ENCODE results near the gene NELFCD.

NELFCD gene

DNA sequence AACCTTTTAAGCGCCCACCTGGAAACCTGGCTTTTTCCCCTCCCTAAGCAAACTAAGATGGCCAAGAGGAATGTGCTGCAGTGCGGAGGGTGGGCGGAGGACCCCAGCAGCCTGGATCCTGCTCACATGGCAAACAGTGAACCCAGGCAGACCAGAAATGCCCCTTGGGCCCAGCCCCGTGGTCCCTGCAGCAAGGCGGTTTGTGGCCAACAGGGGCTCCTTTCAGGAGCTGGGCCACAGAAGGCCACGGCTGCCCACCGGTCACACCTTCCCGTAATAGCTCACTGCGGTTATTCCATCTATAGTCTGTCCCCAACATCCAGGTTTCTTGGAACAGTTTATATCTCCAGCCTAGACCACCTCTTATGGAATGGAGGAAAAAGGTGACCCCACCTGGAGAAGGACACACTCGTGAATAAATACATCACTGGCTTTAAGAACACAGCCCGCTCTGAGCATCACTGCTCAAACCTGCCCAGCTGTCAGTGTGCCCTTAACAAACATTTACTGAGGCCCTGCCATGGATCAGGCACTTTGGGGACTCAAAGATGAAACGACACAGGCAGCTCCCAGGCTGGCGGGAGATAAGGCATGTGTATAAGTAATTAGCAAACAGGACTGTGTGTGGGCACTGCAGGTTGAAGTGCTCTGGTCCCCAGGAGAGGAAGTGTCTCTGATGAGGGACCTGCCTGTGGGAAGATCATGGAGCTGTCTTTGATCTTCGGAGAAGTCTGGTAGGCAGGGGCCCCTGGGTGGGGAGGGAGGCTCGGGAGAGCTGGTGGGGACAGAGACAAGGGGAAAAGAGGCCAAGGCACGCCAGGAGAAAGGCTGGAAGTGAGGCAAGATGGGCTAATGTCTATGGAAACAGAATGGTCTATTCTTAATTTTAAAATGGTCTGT is 35.0 kb downstream of the NELFCD start:
- Histone ChIP-seq H3K4me1 (ENCODE audit: control insufficient read depth, insufficient read depth, low read length) (no peaks in the 10 kb centered on the region), H3K9me3 (ENCODE audit: control insufficient read depth, low read length) (no peaks in the 10 kb centered on the region), H3K27ac (ENCODE audit: insufficient read depth, low read depth, low read length, poor library complexity, severe bottlenecking) (no peak overlapping the region), H3K36me3 (ENCODE audit: control insufficient read depth, insufficient read depth, low read length) (no peaks in the 10 kb centered on the region), H3K27me3 (ENCODE audit: control insufficient read depth, insufficient read depth, low read length, poor library complexity, severe bottlenecking) (no peaks in the 10 kb centered on the region), H3K4me3 (ENCODE audit: insufficient read depth, low read depth, low read length) (no peak overlapping the region)
- WGBS, 2 experiments, result 89 to 90% methylated on average over 16 of the region's 16 CpGs

DNA sequence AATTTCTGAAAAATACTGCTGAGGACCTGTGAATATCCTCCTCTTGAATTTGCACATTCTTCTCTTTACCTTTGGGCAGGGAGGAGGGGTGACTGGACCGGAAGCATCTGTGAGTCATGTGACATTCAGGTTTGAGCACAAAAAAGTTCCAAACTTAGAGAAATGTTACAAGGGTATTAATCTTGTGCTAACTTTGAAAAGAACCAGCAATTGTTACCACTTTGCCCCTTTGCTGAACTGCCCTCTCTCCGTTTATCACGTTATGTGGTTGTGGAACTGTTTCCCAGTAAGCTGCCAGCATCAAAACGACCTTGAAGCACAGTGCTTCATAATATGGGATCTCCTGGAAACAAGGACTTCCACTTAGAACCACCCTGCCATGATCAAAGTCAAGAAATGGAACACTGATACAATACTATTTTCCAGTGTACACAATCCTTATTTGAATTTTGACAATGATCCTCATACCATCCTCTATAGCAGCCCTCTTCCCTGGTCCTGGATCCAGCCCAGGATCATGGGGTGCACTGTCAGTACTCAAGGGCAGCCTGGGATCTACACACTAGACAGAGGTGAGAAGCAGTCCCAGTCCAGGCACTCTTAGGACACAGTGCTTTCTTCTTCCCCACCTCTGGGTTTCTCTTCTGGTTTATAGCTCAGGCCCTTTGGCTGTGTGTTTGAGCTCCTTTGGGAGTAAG is 35.9 kb downstream of the NELFCD start:
- H3K36me3 ChIP-seq (ENCODE audit: control insufficient read depth, insufficient read depth, low read length), result no peaks in the 10 kb centered on the region

DNA sequence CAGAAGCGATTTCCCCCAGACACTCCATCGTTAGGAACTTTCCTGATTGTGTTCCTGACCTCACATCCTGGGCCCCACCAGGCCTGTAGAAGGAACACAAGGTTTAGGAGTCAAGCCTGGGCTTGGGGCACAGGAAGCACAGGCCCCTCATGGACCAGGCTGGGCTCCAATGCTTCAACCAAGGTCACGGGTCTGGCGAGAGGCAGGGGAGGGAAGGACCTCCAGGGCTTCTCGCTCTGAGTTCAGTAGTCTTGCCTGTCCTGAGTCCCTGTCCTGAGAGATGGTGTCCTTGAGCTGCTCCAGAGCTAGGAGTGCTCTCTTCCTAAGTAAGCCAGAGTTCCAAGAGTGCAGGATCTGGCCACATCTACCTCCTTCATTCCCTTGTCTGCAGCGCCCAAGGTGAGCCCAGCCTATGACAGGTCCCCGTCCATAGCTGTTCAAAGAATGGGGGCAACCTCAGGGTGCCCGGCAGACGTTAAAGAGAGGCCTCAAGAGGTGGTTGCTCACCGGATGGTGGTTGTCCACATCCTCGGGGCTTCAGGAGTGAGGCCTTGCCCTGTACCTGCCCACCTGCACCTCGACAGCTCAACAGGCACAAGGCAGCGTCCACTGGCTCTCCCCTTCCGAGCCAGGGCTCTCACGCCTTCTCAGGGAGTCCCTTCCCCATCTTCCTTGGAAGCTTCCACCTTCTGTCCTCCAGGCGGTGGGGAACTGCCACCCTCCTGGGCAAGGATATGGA is 36.6 kb downstream of the NELFCD start:
- Histone ChIP-seq H3K4me1 (ENCODE audit: control insufficient read depth, insufficient read depth, low read length) (no peaks in the 10 kb centered on the region), H3K27me3 (ENCODE audit: control insufficient read depth, insufficient read depth, low read length, poor library complexity, severe bottlenecking) (no peaks in the 10 kb centered on the region), H3K27ac (ENCODE audit: insufficient read depth, low read depth, low read length, poor library complexity, severe bottlenecking) (no peak overlapping the region), H3K9me3 (ENCODE audit: control insufficient read depth, low read length) (no peaks in the 10 kb centered on the region), H3K36me3 (ENCODE audit: control insufficient read depth, insufficient read depth, low read length) (no peaks in the 10 kb centered on the region), H3K4me3 (ENCODE audit: insufficient read depth, low read depth, low read length) (no peak overlapping the region)
- WGBS, 2 experiments, result 94 to 95% methylated on average over 16 of the region's 16 CpGs

More for the DNA sequence above, 35.9 kb downstream of the NELFCD start:
- H3K9me3 ChIP-seq (ENCODE audit: control insufficient read depth, low read length), result no peaks in the 10 kb centered on the region
- no peaks in the 10 kb centered on the region for H3K4me1 ChIP-seq (ENCODE audit: control insufficient read depth, insufficient read depth, low read length)
- no peak overlapping the region for H3K4me3 ChIP-seq (ENCODE audit: insufficient read depth, low read depth, low read length)
- 89 to 91% methylated on average over 4 of the region's 4 CpGs for WGBS, 2 experiments
- no peaks in the 10 kb centered on the region for H3K27me3 ChIP-seq (ENCODE audit: control insufficient read depth, insufficient read depth, low read length, poor library complexity, severe bottlenecking)
- no peak overlapping the region for H3K27ac ChIP-seq (ENCODE audit: insufficient read depth, low read depth, low read length, poor library complexity, severe bottlenecking)

DNA sequence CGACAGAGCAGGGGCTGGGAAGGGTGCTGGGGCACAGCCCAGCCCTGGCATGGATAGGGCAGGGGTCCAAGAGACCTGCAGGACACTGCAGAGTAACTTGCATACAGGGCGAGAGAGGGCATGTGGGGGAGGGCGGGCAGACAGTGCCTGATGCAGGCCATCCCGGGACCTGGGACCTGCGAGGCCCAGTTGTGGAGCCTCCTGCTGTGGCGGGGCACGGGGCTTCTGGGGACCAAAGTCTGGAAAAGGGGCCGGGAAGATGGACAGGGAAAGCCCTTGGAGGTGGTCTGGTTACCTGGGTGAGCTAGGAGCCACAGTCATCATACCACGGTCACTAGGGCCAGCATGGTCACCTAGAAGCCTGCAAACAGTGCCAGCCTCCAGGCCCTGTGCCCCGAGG is 37.8 kb downstream of the NELFCD start:
- H3K4me3 ChIP-seq (ENCODE audit: insufficient read depth, low read depth, low read length), result no peak overlapping the region
- no peak overlapping the region for H3K27ac ChIP-seq (ENCODE audit: insufficient read depth, low read depth, low read length, poor library complexity, severe bottlenecking)
- 91 to 93% methylated on average over 10 of the region's 10 CpGs for WGBS, 2 experiments
- H3K4me1 ChIP-seq (ENCODE audit: control insufficient read depth, insufficient read depth, low read length), result no peaks in the 10 kb centered on the region
- H3K36me3 ChIP-seq (ENCODE audit: control insufficient read depth, insufficient read depth, low read length), result peaks cover 4% of the 10 kb centered on the region
- H3K27me3 ChIP-seq (ENCODE audit: control insufficient read depth, insufficient read depth, low read length, poor library complexity, severe bottlenecking), result no peaks in the 10 kb centered on the region
- no peaks in the 10 kb centered on the region for H3K9me3 ChIP-seq (ENCODE audit: control insufficient read depth, low read length)

DNA sequence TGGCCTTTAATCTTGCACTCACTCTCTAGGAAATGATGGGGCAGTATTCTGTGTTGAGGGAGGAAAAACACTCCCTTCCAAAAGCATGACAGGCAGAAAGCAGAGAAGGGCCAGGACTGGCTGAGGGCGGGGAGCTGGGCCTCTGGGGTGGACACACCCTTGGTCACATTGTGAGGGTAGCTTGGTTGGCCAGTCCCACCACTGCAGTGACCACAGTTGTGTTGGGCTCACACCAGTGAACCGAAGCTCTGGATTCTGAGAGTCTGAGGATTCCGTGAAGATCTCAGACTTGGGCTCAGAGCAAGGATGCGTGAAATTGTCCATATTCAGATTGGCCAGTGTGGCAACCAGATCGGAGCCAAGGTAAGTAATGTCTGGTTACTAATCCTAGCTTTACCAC is 38.2 kb downstream of the NELFCD start, which contains the start of gene TUBB1:
Gene TUBB1 (plus strand): TSS at position 213 of the 400 bp plus-strand sequence. CDS start 94 bp downstream, at position 307.
- Histone ChIP-seq H3K27me3 (ENCODE audit: control insufficient read depth, insufficient read depth, low read length, poor library complexity, severe bottlenecking) (no peaks in the 10 kb centered on the region), H3K9me3 (ENCODE audit: control insufficient read depth, low read length) (no peaks in the 10 kb centered on the region), H3K4me1 (ENCODE audit: control insufficient read depth, insufficient read depth, low read length) (no peaks in the 10 kb centered on the region), H3K36me3 (ENCODE audit: control insufficient read depth, insufficient read depth, low read length) (peaks cover 8% of the 10 kb centered on the region), H3K4me3 (ENCODE audit: insufficient read depth, low read depth, low read length) (no peak within 1 kb of the TSS), H3K27ac (ENCODE audit: insufficient read depth, low read depth, low read length, poor library complexity, severe bottlenecking) (no peak within 1 kb of the TSS)
- 92 to 95% methylated on average over 5 of the region's 5 CpGs for WGBS, 2 experiments

DNA sequence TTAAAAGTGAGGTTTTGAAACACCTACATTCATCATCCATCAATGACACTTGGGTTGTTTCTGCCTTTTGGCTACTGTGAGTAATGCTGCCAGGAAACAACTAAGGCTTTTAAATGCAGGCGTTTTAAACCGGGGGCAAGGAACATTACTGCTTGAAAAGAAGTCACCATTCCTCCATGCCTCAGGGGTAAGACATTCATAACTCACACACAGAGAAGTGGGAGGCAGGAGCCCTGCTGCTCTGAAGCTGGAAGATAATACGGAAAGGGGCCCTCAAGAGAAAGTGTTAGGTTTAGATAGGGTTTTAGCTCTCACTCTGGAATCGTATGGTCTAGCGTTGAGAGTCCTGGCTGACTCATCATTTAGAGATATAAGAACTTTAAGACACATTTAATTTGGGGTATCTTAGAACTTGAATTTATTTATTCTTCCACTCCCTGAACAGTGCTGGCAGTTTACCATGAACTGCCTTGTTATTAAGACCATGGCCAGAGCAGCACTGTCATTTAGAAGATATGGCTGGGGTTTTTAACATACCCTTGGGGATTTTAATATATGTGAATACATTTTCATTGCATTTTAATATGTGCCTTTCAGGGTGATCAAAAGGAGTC is 40.0 kb downstream of the NELFCD start:
- no peaks in the 10 kb centered on the region for H3K27me3 ChIP-seq (ENCODE audit: control insufficient read depth, insufficient read depth, low read length, poor library complexity, severe bottlenecking)
- no peaks in the 10 kb centered on the region for H3K4me1 ChIP-seq (ENCODE audit: control insufficient read depth, insufficient read depth, low read length)
- no peaks in the 10 kb centered on the region for H3K9me3 ChIP-seq (ENCODE audit: control insufficient read depth, low read length)
- no peak overlapping the region for H3K4me3 ChIP-seq (ENCODE audit: insufficient read depth, low read depth, low read length)
- H3K36me3 ChIP-seq (ENCODE audit: control insufficient read depth, insufficient read depth, low read length), result peaks cover 24% of the 10 kb centered on the region
- WGBS, 2 experiments, result 41 to 47% methylated on average over 5 of the region's 5 CpGs
- H3K27ac ChIP-seq (ENCODE audit: insufficient read depth, low read depth, low read length, poor library complexity, severe bottlenecking), result peak overlapping the region; percentile 31

DNA sequence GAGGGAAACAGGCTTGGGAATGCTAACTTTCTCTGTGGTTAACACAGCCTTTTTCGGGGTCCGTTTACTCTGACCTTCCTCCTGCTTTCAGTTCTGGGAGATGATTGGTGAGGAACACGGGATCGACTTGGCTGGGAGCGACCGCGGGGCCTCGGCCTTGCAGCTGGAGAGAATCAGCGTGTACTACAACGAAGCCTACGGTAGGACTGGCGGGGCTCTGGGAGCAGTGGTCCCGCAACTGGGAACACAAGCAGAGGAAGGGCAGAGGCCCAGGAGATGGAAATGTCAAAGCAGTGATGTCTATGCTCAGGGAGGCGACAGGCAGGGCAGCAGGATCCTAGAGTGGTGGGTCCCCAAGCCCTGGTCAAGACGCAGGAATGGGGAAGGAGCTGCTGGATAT is 41.7 kb downstream of the NELFCD start:
- Histone ChIP-seq H3K9me3 (ENCODE audit: control insufficient read depth, low read length) (no peaks in the 10 kb centered on the region), H3K27ac (ENCODE audit: insufficient read depth, low read depth, low read length, poor library complexity, severe bottlenecking) (no peak overlapping the region), H3K36me3 (ENCODE audit: control insufficient read depth, insufficient read depth, low read length) (peaks cover 24% of the 10 kb centered on the region), H3K4me3 (ENCODE audit: insufficient read depth, low read depth, low read length) (no peak overlapping the region), H3K27me3 (ENCODE audit: control insufficient read depth, insufficient read depth, low read length, poor library complexity, severe bottlenecking) (no peaks in the 10 kb centered on the region), H3K4me1 (ENCODE audit: control insufficient read depth, insufficient read depth, low read length) (no peaks in the 10 kb centered on the region)
- 93 to 95% methylated on average over 15 of the region's 15 CpGs for WGBS, 2 experiments

DNA sequence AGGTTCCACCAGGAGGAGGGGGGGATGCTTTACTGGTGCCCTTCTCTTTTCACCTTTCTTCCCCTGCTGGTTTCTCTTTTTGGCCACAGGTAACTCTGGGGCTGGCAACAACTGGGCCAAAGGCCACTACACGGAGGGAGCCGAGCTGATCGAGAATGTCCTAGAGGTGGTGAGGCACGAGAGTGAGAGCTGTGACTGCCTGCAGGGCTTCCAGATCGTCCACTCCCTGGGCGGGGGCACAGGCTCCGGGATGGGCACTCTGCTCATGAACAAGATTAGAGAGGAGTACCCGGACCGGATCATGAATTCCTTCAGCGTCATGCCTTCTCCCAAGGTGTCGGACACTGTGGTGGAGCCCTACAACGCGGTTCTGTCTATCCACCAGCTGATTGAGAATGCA is 42.6 kb downstream of the NELFCD start:
- Histone ChIP-seq H3K4me3 (ENCODE audit: insufficient read depth, low read depth, low read length) (no peak overlapping the region), H3K36me3 (ENCODE audit: control insufficient read depth, insufficient read depth, low read length) (peaks cover 29% of the 10 kb centered on the region), H3K27me3 (ENCODE audit: control insufficient read depth, insufficient read depth, low read length, poor library complexity, severe bottlenecking) (no peaks in the 10 kb centered on the region), H3K9me3 (ENCODE audit: control insufficient read depth, low read length) (no peaks in the 10 kb centered on the region), H3K27ac (ENCODE audit: insufficient read depth, low read depth, low read length, poor library complexity, severe bottlenecking) (no peak overlapping the region), H3K4me1 (ENCODE audit: control insufficient read depth, insufficient read depth, low read length) (no peaks in the 10 kb centered on the region)
- WGBS, 2 experiments, result 96 to 97% methylated on average over 13 of the region's 13 CpGs

DNA sequence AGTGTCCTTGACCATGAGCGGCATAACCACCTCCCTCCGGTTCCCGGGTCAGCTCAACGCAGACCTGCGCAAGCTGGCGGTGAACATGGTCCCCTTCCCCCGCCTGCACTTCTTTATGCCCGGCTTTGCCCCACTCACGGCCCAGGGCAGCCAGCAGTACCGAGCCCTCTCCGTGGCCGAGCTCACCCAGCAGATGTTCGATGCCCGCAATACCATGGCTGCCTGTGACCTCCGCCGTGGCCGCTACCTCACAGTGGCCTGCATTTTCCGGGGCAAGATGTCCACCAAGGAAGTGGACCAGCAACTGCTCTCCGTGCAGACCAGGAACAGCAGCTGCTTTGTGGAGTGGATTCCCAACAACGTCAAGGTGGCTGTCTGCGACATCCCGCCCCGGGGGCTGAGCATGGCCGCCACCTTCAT is 43.1 kb downstream of the NELFCD start:
- H3K36me3 ChIP-seq (ENCODE audit: control insufficient read depth, insufficient read depth, low read length), result peaks cover 33% of the 10 kb centered on the region
- no peak overlapping the region for H3K4me3 ChIP-seq (ENCODE audit: insufficient read depth, low read depth, low read length)
- 96% methylated on average over 24 of the region's 24 CpGs for WGBS, 2 experiments
- H3K4me1 ChIP-seq (ENCODE audit: control insufficient read depth, insufficient read depth, low read length), result no peaks in the 10 kb centered on the region
- no peaks in the 10 kb centered on the region for H3K9me3 ChIP-seq (ENCODE audit: control insufficient read depth, low read length)
- no peaks in the 10 kb centered on the region for H3K27me3 ChIP-seq (ENCODE audit: control insufficient read depth, insufficient read depth, low read length, poor library complexity, severe bottlenecking)
- no peak overlapping the region for H3K27ac ChIP-seq (ENCODE audit: insufficient read depth, low read depth, low read length, poor library complexity, severe bottlenecking)
